ENCODE data around the gene TMEM236. TPM values are rescaled to one million over a fixed set of nuclear protein-coding genes. Genes with fewer than 3 reads are reported as not detected.

The TMEM236 gene
- polyA plus RNA-seq, 1 experiment, result 0.02 TPM

DNA sequence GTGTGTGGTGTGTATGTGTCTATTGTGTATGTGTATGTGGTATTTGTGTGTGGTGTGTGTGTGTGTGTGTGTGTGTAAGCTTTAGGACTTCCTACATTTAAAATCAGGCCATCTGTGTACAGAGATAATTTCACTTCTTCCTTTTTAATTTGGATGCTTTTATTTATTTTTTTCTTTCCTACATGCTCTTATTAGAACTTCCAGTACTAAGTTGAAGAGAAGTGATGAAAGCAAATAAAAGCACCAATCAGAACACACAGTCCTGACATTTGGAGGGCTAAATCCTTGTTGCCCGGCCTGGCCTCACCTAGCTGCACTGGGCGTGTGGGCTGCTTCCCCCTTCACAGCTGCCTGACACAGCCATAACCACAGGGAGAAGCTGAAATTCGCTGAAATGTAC is 53.3 kb downstream of the TMEM236 start:
- no peak overlapping the region for H3K4me3 ChIP-seq (ENCODE audit: low read depth, low read length)
- no peak for DNase-seq (ENCODE audit: low read depth, low spot score)
- TF ChIP-seq CTCF (IDR thresholded peaks at IDR 0.05; ENCODE audit: low read depth, low read length), result no peak
- H3K9me3 ChIP-seq (ENCODE audit: control insufficient read depth, insufficient read depth, low read length), result no peaks in the 10 kb centered on the region
- ChIA-PET POLR2A (no interaction called here), CTCF (no interaction called here)
- no peaks in the 10 kb centered on the region for H3K27me3 ChIP-seq (ENCODE audit: control insufficient read depth, insufficient read depth, low read length)
- H3K27ac ChIP-seq (ENCODE audit: low read depth, low read length), result no peak overlapping the region

DNA sequence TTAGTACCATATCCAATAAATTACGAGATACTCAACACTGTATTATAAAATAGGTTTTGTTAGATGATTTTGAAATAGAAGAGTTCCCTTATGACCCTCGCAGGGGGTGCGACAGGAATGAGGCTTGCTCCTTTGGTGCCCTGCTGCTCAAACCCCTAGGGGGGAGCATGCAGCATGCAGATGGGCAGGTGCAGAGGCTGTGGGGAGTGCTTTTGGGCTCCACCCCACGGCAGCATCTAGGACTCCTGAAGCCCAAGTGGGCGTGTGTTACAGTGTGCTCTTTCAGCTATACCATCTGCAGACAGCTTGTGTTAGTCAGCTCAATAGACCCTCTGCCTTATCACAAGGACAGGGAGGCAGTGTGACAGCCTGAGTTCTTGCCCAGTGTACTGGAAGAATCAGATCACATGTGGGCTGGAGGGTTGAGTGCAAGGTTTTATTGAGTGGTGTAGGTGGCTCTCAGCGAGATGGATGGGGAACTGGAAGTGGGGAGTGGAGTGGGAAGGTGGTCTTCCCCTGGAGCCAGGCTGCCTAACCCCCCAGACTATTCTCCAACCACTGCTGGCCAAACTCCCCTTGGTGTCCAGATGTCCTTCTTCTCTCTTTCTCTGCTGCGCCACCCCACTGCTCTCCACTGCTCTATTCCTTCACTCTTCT is 54.0 kb downstream of the TMEM236 start:
- CTCF ChIA-PET, result no interaction called here
- DNase-seq (ENCODE audit: low read depth, low spot score), result no peak
- no peak overlapping the region for H3K4me3 ChIP-seq (ENCODE audit: low read depth, low read length)
- POLR2A ChIA-PET, result no interaction called here
- no peaks in the 10 kb centered on the region for H3K9me3 ChIP-seq (ENCODE audit: control insufficient read depth, insufficient read depth, low read length)
- H3K27ac ChIP-seq (ENCODE audit: low read depth, low read length), result no peak overlapping the region
- 0 out of 2 replicates have a peak, but pooled peaks have one; percentile 7 for TF ChIP-seq CTCF (IDR thresholded peaks at IDR 0.05; ENCODE audit: low read depth, low read length)
- H3K27me3 ChIP-seq (ENCODE audit: control insufficient read depth, insufficient read depth, low read length), result no peaks in the 10 kb centered on the region

GRCh38 chr10:17808971-17809841 is 57.2 kb downstream of the TMEM236 start, which contains the start of gene MRC1:
MRC1 (plus strand) TSS chr10:17809348; CDS start chr10:17809466, 118 bp downstream.
- POLR2A ChIA-PET, result no interaction called here
- CTCF ChIA-PET, result no interaction called here
- DNase-seq (ENCODE audit: low read depth, low spot score), result no peak
- Histone ChIP-seq H3K27ac (ENCODE audit: low read depth, low read length) (no peak within 1 kb of the TSS), H3K4me3 (ENCODE audit: low read depth, low read length) (no peak within 1 kb of the TSS), H3K9me3 (ENCODE audit: control insufficient read depth, insufficient read depth, low read length) (no peaks in the 10 kb centered on the region), H3K27me3 (ENCODE audit: control insufficient read depth, insufficient read depth, low read length) (no peaks in the 10 kb centered on the region)
- no peak for TF ChIP-seq CTCF (IDR thresholded peaks at IDR 0.05; ENCODE audit: low read depth, low read length)

GRCh38 chr10:17811146-17811865 is 59.3 kb downstream of the TMEM236 start:
- H3K4me3 ChIP-seq (ENCODE audit: low read depth, low read length), result no peak overlapping the region
- no peaks in the 10 kb centered on the region for H3K9me3 ChIP-seq (ENCODE audit: control insufficient read depth, insufficient read depth, low read length)
- POLR2A ChIA-PET, result no interaction called here
- DNase-seq (ENCODE audit: low read depth, low spot score), result no peak
- no peak overlapping the region for H3K27ac ChIP-seq (ENCODE audit: low read depth, low read length)
- H3K27me3 ChIP-seq (ENCODE audit: control insufficient read depth, insufficient read depth, low read length), result no peaks in the 10 kb centered on the region
- TF ChIP-seq CTCF (IDR thresholded peaks at IDR 0.05; ENCODE audit: low read depth, low read length), result no peak
- CTCF ChIA-PET, result no interaction called here

Measured in AG04450 (cell line).